B cell (primary cell): ENCODE data around the gene LSM4.

Experiments used
- CTCF ChIP-seq: fragments of 200-600 bp; IDR thresholded peaks from one replicate; pipeline ENCODE4 v1.8.0; 2022; ENCODE audit warnings: antibody characterized with exemption, mild to moderate bottlenecking
- EZH2 ChIP-seq: IDR thresholded peaks from 2 replicates; pipeline ENCODE4 v1.6.1; 2012; ENCODE audit warnings: borderline replicate concordance, low read depth, mild to moderate bottlenecking, moderate library complexity, low read length; ENCODE audit not compliant: insufficient read depth, poor library complexity, severe bottlenecking

GRCh38 chr19:18348171-18348570, 25.3 kb upstream of the LSM4 start:
- no peak for TF ChIP-seq CTCF
- no peak for TF ChIP-seq EZH2
